K562 treated with DMSO at 1 percent for 24 hours (cell line): ENCODE data around the gene SLC25A20. TPM values are rescaled to one million over a fixed set of nuclear protein-coding genes. Genes with fewer than 3 reads are reported as not detected.

ENCODE experiments used
- total RNA-seq: library from RNA; unstranded; fragments of 300-600 nt; gene quantifications from 2 replicates; pipeline ENCODE4 v1.2.3, GENCODE V29; 2022; ENCODE audit warnings: low read depth; ENCODE audit not compliant: insufficient read depth

Gene SLC25A20, protein sequence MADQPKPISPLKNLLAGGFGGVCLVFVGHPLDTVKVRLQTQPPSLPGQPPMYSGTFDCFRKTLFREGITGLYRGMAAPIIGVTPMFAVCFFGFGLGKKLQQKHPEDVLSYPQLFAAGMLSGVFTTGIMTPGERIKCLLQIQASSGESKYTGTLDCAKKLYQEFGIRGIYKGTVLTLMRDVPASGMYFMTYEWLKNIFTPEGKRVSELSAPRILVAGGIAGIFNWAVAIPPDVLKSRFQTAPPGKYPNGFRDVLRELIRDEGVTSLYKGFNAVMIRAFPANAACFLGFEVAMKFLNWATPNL
- total RNA-seq = 15.8 and 16.9 TPM in 2 replicates

GRCh38 chr3:48898383-48899234, at the start of gene SLC25A20:
Gene SLC25A20, minus strand, starts transcription at chr3:48898882. Its CDS starts 88 bp downstream, at chr3:48898794.

DNA sequence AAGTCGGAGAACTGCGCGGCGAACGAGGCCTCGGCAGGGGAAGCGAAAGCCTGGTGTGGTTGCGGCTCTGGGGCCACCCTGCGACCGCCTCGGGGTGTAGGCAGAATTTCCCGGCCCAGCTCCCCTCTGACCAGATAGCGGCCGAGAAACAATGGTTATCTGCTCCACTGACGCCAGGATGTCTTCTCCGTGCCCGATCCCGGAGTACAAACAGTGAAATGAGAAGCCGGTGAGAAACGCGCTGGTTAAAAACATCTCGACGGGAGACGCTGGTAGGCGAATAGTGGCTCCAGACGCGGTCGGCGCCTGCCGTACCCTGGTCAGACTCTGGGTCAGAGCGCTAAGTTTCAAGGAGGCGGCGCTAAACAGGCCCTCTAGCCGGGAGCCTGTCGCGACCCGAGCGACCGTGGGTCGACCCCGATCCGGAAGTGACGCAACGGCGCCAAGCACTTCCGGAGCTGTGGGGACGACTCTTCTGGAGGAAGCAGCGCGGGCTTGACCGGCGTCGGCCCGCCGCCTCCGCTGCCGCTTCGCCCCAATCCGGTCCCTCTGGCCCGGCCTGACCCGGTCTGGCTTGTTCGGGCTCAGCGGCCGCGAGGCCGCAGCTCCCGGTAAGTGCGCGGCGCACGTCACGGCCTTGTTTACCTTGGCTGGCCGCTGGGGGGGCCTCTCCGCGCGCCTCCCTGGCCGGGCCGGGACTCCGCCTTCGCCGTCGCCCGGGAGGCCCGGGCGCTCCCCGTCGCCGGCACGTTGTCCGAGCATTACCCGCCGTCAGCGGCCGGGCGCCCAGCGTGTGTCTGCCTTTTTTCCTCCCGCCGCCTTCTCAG, 19.9 kb upstream of the SLC25A20 start, which contains the start of gene ARIH2:
ARIH2 (plus strand) TSS at position 455 of the 827 bp plus-strand sequence. CDS start 8,717 bp downstream, outside the sequence.

GRCh38 chr3:48847504-48848423, 50.9 kb downstream of the SLC25A20 start, which contains the start of gene PRKAR2A:
Gene PRKAR2A, minus strand, starts transcription at chr3:48847874. Its CDS starts 278 bp downstream, at chr3:48847596.

Other genes starting within 250 kb of the SLC25A20 start
- gene CELSR3, start 236.0 kb downstream of the SLC25A20 start, total RNA-seq = 1.7 and 2.1 TPM in 2 replicates
- 25.6 and 27.7 TPM in 2 replicates for gene NCKIPSD, start 213.0 kb downstream of the SLC25A20 start, total RNA-seq
- gene IP6K2, start 181.7 kb downstream of the SLC25A20 start, total RNA-seq = 56.1 and 62.7 TPM in 2 replicates
- 106 and 110 TPM in 2 replicates for gene PRKAR2A, start 51.0 kb downstream of the SLC25A20 start, total RNA-seq
- 54.7 and 59.3 TPM in 2 replicates for gene ARIH2, start 20.0 kb upstream of the SLC25A20 start, total RNA-seq
- 0.71 and 1.1 TPM in 2 replicates for gene P4HTM, start 91.4 kb upstream of the SLC25A20 start, total RNA-seq
- gene WDR6, start 108.5 kb upstream of the SLC25A20 start, total RNA-seq = 98.0 and 98.5 TPM in 2 replicates
- gene DALRD3, start 119.7 kb upstream of the SLC25A20 start, total RNA-seq = 19.5 TPM in 2 replicates
- gene NDUFAF3, start 123.2 kb upstream of the SLC25A20 start, total RNA-seq = 51.3 and 57.7 TPM in 2 replicates
- 231 and 234 TPM in 2 replicates for gene IMPDH2, start 130.5 kb upstream of the SLC25A20 start, total RNA-seq
- 37.9 and 40.6 TPM in 2 replicates for gene QRICH1, start 195.2 kb upstream of the SLC25A20 start, total RNA-seq
- 615 and 618 TPM in 2 replicates for gene QARS1, start 205.9 kb upstream of the SLC25A20 start, total RNA-seq
- gene USP19, start 221.9 kb upstream of the SLC25A20 start, total RNA-seq = 55.9 and 58.4 TPM in 2 replicates
- gene LAMB2, start 234.2 kb upstream of the SLC25A20 start, total RNA-seq = 33.5 and 36.3 TPM in 2 replicates